Measurements from ENCODE around the gene UNC79. TPM values are rescaled to one million over a fixed set of nuclear protein-coding genes. Genes with fewer than 3 reads are reported as not detected.

The UNC79 gene
- total RNA-seq, 4 donors from 2014 or later, result under 0.01 to 0.23 (median 0.18) TPM

GRCh38 chr14:93733631-93734030 is 302.9 kb downstream of the UNC79 start:
- peaks cover 0 to 20% (median 2%) of the 10 kb centered on the region in 4 donors for H3K4me1 ChIP-seq
- no peak overlapping the region for H3K27ac ChIP-seq (replicated peaks in 1 of 4)
- WGBS, result 65% methylated on average over 6 of the region's 6 CpGs
- H3K27me3 ChIP-seq, result no peaks in the 10 kb centered on the region
- no peak for DNase-seq (ENCODE audit: extremely low spot score)
- peaks cover 0 to 55% (median 20%) of the 10 kb centered on the region in 4 donors for H3K36me3 ChIP-seq
- H3K4me3 ChIP-seq, result no peak overlapping the region
- no peaks in the 10 kb centered on the region for H3K9me3 ChIP-seq
- intact Hi-C loops (cut with DNase I), result no loop called here
- TF ChIP-seq POLR2A (IDR thresholded peaks at IDR 0.05; ENCODE audit: low read depth), result no peak
- TF ChIP-seq POLR2AphosphoS5 (IDR thresholded peaks at IDR 0.05), result no peak
- no peak for TF ChIP-seq CTCF (IDR thresholded peaks at IDR 0.05)
- TF ChIP-seq EP300 (IDR thresholded peaks at IDR 0.05), result no peak

GRCh38 chr14:93734086-93734822 is 303.5 kb downstream of the UNC79 start:
- 89% methylated on average over 17 of the region's 25 CpGs for WGBS
- Histone ChIP-seq H3K4me1 (peaks cover 0 to 20% (median 2%) of the 10 kb centered on the region in 4 donors), H3K36me3 (peaks cover 0 to 48% (median 17%) of the 10 kb centered on the region in 4 donors), H3K9me3 (no peaks in the 10 kb centered on the region), H3K27me3 (no peaks in the 10 kb centered on the region), H3K4me3 (no peak overlapping the region), H3K27ac (replicated peaks in 1 of 4) (no peak overlapping the region)
- DNase-seq (ENCODE audit: extremely low spot score), result no peak
- intact Hi-C loops (cut with DNase I), result no loop called here
- no peak for TF ChIP-seq POLR2AphosphoS5 (IDR thresholded peaks at IDR 0.05)
- TF ChIP-seq EP300 (IDR thresholded peaks at IDR 0.05), result no peak
- no peak for TF ChIP-seq CTCF (IDR thresholded peaks at IDR 0.05)
- no peak for TF ChIP-seq POLR2A (IDR thresholded peaks at IDR 0.05; ENCODE audit: low read depth)

- H3K4me3 ChIP-seq, result no peak overlapping the region
- no peaks in the 10 kb centered on the region for H3K9me3 ChIP-seq
- no peak overlapping the region for H3K27ac ChIP-seq (replicated peaks in 1 of 4)
- TF ChIP-seq POLR2AphosphoS5 (IDR thresholded peaks at IDR 0.05), result no peak
- no peak for TF ChIP-seq POLR2A (IDR thresholded peaks at IDR 0.05; ENCODE audit: low read depth)
- TF ChIP-seq EP300 (IDR thresholded peaks at IDR 0.05), result no peak
- TF ChIP-seq CTCF (IDR thresholded peaks at IDR 0.05), result no peak
- DNase-seq (ENCODE audit: extremely low spot score), result no peak
- no peaks in the 10 kb centered on the region for H3K27me3 ChIP-seq
- peaks cover 0 to 45% (median 13%) of the 10 kb centered on the region in 4 donors for H3K36me3 ChIP-seq
- intact Hi-C loops (cut with DNase I), result no loop called here
- peaks cover 0 to 20% (median 2%) of the 10 kb centered on the region in 4 donors for H3K4me1 ChIP-seq
- 91% methylated on average over 12 of the region's 12 CpGs for WGBS
Observed at GRCh38 chr14:93735206-93735605, 304.5 kb downstream of the UNC79 start.

- Histone ChIP-seq H3K9me3 (no peaks in the 10 kb centered on the region), H3K4me1 (peaks cover 0 to 23% (median 7%) of the 10 kb centered on the region in 4 donors), H3K4me3 (no peak overlapping the region), H3K27ac (replicated peaks in 1 of 4) (no peak overlapping the region), H3K27me3 (no peaks in the 10 kb centered on the region), H3K36me3 (peaks cover 0 to 43% (median 13%) of the 10 kb centered on the region in 4 donors)
- no peak for DNase-seq (ENCODE audit: extremely low spot score)
- WGBS, result 84% methylated on average over 10 of the region's 10 CpGs
- intact Hi-C loops (cut with DNase I), result no loop called here
- no peak for TF ChIP-seq POLR2AphosphoS5 (IDR thresholded peaks at IDR 0.05)
- peak in 2 of 3 experiments; percentile 12 to 46 for TF ChIP-seq CTCF (IDR thresholded peaks at IDR 0.05)
Observed at GRCh38 chr14:93736378-93737014, 305.8 kb downstream of the UNC79 start.

Measured in esophagus muscularis mucosa (tissue), 4 donors.